GM12878 (cell line): Measurements from ENCODE around the gene ZDHHC14. TPM values are rescaled to one million over a fixed set of nuclear protein-coding genes. Genes with fewer than 3 reads are reported as not detected.

Experiments used
- ATF2 ChIP-seq: IDR thresholded peaks from 2 replicates; pipeline ENCODE4 v1.6.1; 2012; ENCODE audit warnings: low read length, inconsistent platforms
- E4F1 ChIP-seq: fragments of 450-650 bp; IDR thresholded peaks from 2 replicates; pipeline ENCODE4 v1.6.1; 2018; ENCODE audit warnings: borderline replicate concordance, mild to moderate bottlenecking; ENCODE audit not compliant: partially characterized antibody
- HCFC1 ChIP-seq: fragments of 150-350 bp; IDR thresholded peaks from 2 replicates; pipeline ENCODE4 v1.6.1; 2014; ENCODE audit warnings: low read length
- HDAC2 ChIP-seq: fragments of 200-600 bp; sonication (generic); IDR thresholded peaks from 2 replicates; pipeline ENCODE4 v1.6.1; 2017
- IKZF1 ChIP-seq: fragments of 450-650 bp; conservative IDR thresholded peaks from 2 replicates; pipeline ENCODE4 v1.6.1; 2017; ENCODE audit warnings: antibody characterized with exemption, mild to moderate bottlenecking
- IRF5 ChIP-seq: fragments of 450-650 bp; IDR thresholded peaks from 2 replicates; pipeline ENCODE4 v1.6.1; 2017; ENCODE audit warnings: borderline replicate concordance
- JUNB ChIP-seq: IDR thresholded peaks from 2 replicates; pipeline ENCODE4 v1.6.1; 2016; ENCODE audit warnings: antibody characterized with exemption, mild to moderate bottlenecking
- MTA2 ChIP-seq: fragments of 450-650 bp; IDR thresholded peaks from 2 replicates; pipeline ENCODE4 v1.6.1; 2016; ENCODE audit warnings: low read depth, mild to moderate bottlenecking, moderate library complexity
- MTA3 ChIP-seq: IDR thresholded peaks from 2 replicates; pipeline ENCODE4 v1.6.1; 2012; ENCODE audit warnings: low read length, inconsistent platforms, borderline replicate concordance
- NR2C2 ChIP-seq: IDR thresholded peaks from 2 replicates; pipeline ENCODE4 v1.6.1; 2011; ENCODE audit warnings: borderline replicate concordance, low read depth; ENCODE audit not compliant: control insufficient read depth, insufficient read length
- RCOR1 ChIP-seq: conservative IDR thresholded peaks from 2 replicates; pipeline ENCODE4 v1.6.1; 2012; ENCODE audit warnings: low read depth, low read length, improper control_type of control experiment
- RELA ChIP-seq: fragments of 450-650 bp; IDR thresholded peaks from 2 replicates; pipeline ENCODE4 v1.8.0; 2014; ENCODE audit warnings: borderline replicate concordance; ENCODE audit not compliant: partially characterized antibody
- RUNX3 ChIP-seq: IDR thresholded peaks from 2 replicates; pipeline ENCODE4 v1.6.1; 2012; ENCODE audit warnings: low read length, inconsistent platforms
- SRF ChIP-seq, 2 experiments: IDR thresholded peaks; 2 replicates each; pipeline ENCODE4 v1.6.1; 2011; ENCODE audit warnings: low read depth in 2 of 2, low read length in 2 of 2, mild to moderate bottlenecking in 1 of 2, moderate library complexity in 1 of 2
- TBL1XR1 ChIP-seq: IDR thresholded peaks from 2 replicates; pipeline ENCODE4 v1.6.1; 2012; ENCODE audit warnings: low read depth, low read length, improper control_type of control experiment
- ZNF687 ChIP-seq: fragments of 450-650 bp; IDR thresholded peaks from 2 replicates; pipeline ENCODE4 v1.6.1; 2017; ENCODE audit warnings: mild to moderate bottlenecking, moderate library complexity
- polyA plus RNA-seq, 11 experiments: library from polyadenylated mRNA; depleted of rRNA in 4 of 11; unstranded in 6 of 11; stranded (reverse) in 5 of 11; fragments of >200 nt; fragmentation: Nextera tagmentation in 4 of 11; fragmentation: Illumina TruSeq in 1 of 11; extraction: Ambion mirVana in 4 of 11; extraction: Trizol in 1 of 11; gene quantifications; 1 replicate in 1 of 11; 2 replicates in 10 of 11; pipeline versions ENCODE4 v1.2.1 to v1.2.3, GENCODE V29; 2011 to 2016; ENCODE audit warnings: inconsistent platforms in 2 of 11, missing spikeins in 2 of 11, low read depth in 1 of 11
- total RNA-seq, 4 experiments: library from RNA; depleted of rRNA in 3 of 4; stranded (reverse); fragments of >200 nt in 3 of 4; fragmentation: Illumina TruSeq in 1 of 4; extraction: Trizol in 1 of 4; gene quantifications; 2 replicates each; pipeline versions ENCODE4 v1.2.1 to v1.2.3, GENCODE V29; 2013 to 2021
- TF ChIP-seq, protein P1 (sequence below): IDR thresholded peaks from 2 replicates; pipeline ENCODE4 v1.6.1; 2012; ENCODE audit warnings: low read depth, low read length, improper control_type of control experiment
- TF ChIP-seq, protein P2 (sequence below): fragments of 150-350 bp; IDR thresholded peaks from 2 replicates; pipeline ENCODE4 v1.6.1; 2014; ENCODE audit warnings: mild to moderate bottlenecking, low read depth, low read length

ZDHHC14 gene
- total and polyA plus RNA-seq, 10 of the 15 experiments (the other 5 are each of a cell fraction or from before 2014, with no cell fraction given), result 0.15 to 16.0 (median 0.76) TPM; not detected in 1

DNA sequence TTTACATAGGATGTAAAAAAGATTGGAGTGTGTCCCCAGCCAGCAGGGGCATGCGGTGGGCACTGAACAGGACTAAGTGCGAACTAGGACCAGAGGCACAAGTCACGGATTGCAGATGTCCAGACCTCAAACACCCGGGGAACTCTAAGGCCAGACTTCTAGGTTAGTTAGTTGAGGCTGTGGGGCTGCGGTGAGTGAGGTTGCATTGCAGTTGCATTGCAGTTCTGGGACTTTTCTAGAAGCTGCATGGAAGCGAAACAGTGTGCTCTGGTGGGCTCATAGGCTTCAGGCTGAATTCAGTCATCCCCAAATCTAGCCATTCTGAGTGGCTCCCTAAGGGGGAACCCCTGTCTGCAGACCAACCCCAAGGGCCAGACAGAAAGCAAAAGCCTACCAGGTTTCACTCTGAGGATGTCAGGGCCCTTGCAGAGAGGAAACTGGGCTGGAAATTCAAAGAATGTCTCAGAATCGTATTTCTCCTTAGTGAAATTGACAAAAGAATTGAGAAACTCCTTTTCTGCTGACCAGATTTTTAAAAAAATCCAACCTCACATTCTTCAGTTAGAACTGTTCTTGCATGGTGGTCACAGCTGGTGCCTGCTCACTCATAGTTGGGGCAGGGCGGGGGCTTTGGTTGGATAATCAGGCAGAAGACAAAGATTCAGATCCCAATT is 182.8 kb downstream of the ZDHHC14 start (continued):
- TF ChIP-seq ZNF687, result peak; percentile 92; the same call in 1 of the 2 replicates
- 0 out of 2 replicates have a peak, but pooled peaks have one; percentile 76 for TF ChIP-seq RCOR1
- no peak for TF ChIP-seq NR2C2
- no peak for TF ChIP-seq IRF5
- peak in 1 of 2 experiments; percentile 44; a peak in 1 of 4 replicates for TF ChIP-seq SRF (IDR thresholded peaks at IDR 0.05; ENCODE audit: low read depth in 2 of 2, low read length in 2 of 2)
- TF ChIP-seq RUNX3, result peak; percentile 93
- peak; percentile 87 for TF ChIP-seq IKZF1
- no peak for TF ChIP-seq E4F1
- TF ChIP-seq TBL1XR1, result 0 out of 2 replicates have a peak, but pooled peaks have one; percentile 34
- TF ChIP-seq RELA, result peak; percentile 58
- TF ChIP-seq JUNB, result peak; percentile 67
- TF ChIP-seq, protein P1, sequence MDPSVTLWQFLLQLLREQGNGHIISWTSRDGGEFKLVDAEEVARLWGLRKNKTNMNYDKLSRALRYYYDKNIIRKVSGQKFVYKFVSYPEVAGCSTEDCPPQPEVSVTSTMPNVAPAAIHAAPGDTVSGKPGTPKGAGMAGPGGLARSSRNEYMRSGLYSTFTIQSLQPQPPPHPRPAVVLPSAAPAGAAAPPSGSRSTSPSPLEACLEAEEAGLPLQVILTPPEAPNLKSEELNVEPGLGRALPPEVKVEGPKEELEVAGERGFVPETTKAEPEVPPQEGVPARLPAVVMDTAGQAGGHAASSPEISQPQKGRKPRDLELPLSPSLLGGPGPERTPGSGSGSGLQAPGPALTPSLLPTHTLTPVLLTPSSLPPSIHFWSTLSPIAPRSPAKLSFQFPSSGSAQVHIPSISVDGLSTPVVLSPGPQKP, result no peak
- TF ChIP-seq ATF2, result peak; percentile 67
- peak; percentile 81 for TF ChIP-seq MTA2
- no peak for TF ChIP-seq HDAC2
- no peak; the same call in 1 of the 2 replicates for TF ChIP-seq MTA3
- TF ChIP-seq, protein P2, sequence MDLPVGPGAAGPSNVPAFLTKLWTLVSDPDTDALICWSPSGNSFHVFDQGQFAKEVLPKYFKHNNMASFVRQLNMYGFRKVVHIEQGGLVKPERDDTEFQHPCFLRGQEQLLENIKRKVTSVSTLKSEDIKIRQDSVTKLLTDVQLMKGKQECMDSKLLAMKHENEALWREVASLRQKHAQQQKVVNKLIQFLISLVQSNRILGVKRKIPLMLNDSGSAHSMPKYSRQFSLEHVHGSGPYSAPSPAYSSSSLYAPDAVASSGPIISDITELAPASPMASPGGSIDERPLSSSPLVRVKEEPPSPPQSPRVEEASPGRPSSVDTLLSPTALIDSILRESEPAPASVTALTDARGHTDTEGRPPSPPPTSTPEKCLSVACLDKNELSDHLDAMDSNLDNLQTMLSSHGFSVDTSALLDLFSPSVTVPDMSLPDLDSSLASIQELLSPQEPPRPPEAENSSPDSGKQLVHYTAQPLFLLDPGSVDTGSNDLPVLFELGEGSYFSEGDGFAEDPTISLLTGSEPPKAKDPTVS, result no peak
- TF ChIP-seq HCFC1, result no peak
